ENCODE data around the gene CBX5.
"Not testable (repeated sequence)": the region's sequence is repeated elsewhere in the genome, so short reads cannot be mapped to it uniquely, and the experiment has no call there.

Gene CBX5

DNA sequence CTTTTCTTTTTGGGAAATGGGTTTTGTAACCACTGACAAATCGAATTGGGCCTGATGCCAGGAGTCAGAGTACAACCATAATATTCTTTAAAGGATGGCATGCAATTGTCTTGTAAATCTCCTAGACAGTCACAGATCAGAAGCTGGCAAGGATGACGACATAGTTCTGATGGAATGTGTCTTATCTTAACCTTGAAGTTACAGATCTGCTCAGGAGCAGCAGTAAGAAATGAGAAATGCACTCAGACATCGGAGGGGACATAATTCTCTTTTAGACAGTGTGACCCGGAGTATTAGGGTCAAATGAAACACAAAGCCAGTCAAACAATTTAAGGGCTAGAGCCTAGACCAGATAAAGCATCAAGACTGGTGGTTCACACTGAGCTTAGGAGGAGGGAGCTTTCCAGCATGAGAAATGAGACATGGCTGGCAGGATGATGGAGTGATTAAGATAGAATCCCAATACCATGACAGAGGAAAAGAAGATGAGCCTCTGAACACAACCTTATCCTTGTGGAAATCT is 17.5 kb downstream of the CBX5 start:
- DNase-seq = no peak

GRCh38 chr12:54261815-54262402 is 18.0 kb downstream of the CBX5 start:
- DNase-seq = no peak

- DNase-seq = peak; percentile 71
Measured at GRCh38 chr12:54259194-54260011, 20.5 kb downstream of the CBX5 start.

DNA sequence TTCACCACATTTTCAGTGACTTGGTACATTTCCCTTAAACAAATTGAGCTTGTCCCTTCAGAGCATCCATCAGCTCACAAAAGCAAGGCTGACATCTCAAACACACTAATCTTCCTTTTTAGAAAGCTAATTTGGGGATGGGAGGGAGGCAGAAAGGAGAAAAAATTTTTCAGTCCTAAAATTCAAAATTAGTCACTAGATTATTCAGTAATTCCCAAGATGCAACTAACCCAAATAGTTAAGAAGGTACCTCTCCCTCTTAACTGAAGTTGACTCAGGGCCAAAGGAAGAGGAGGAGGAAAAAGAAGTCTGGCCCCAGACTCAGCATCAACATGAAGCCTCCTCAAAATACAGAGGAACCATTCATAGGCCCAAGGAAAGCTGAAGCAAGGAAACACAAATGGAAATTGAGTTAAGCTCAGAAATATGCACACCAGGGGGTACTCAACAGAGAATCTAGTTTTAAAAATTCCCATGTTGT is 21.7 kb downstream of the CBX5 start:
- no peak for DNase-seq

DNA sequence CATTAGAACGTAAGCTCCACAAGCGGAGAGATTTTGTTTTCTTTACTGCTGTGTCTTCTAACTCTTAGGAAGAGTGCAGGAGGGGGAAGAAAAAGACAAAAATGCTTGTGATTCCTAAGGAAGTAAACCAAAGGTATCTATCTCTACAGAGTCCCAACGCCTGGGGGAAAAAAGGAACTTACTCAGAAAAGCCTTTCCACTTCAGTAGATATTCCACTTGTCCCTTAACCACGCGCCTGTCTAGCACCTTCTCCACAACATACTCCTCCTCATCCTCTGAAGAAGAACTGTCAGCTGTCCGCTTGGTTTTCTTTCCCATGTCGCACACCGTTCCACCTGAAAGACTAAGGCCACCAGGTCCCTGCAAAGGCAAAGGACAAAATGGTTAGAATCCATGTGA is 22.6 kb downstream of the CBX5 start:
- DNase-seq = no peak

DNA sequence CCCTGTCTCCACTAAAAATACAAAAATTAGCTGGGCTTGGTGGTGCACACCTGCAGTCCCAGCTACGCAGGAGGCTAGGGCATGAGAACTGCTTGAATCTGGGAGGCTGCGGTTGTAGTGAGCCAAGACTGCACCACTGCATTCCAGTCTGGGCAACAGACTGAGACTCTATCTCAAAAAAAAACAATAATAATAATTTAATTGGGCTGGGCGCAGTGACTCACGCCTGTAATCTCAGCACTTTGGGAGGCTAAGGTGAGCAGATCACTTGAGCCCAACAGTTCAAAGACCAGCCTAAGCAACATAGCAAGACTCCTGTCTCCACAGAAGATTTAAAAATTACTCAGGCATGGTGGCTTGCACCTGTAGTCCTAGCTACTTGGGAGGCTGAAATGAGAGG is 26.7 kb downstream of the CBX5 start:
- DNase-seq = no peak

- no peak for DNase-seq
Measured at GRCh38 chr12:54251667-54252284, 28.1 kb downstream of the CBX5 start.

- DNase-seq = no peak
Measured at GRCh38 chr12:54249489-54249888, 30.4 kb downstream of the CBX5 start.

DNA sequence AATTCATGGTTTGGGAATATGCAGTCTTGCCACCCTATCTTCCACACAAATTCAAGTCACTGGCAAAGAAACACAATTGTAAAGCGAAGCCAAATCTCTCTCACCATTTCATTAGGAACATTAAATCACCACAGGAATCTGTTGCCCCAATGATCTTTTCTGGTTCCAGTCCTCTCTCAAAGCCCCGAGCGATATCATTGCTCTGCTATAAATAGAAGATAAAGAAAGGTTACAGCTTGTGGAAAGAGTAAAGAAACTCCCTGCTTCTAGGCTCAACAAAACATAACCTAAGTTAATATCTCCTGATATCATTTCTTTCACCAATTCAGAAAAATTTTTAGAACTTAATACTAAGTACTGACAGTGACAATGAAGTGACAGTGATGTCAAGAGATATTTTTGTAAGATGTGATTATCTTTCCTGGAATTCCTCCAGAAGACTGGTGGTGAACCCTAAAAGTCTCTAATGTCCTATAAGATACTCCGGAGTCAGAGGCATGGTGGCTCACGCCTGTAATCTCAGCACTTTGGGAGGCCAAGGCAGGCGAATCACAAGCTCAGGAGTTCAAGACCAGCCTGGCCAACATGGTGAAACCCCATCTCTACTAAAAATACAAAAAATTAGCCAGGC is 33.8 kb downstream of the CBX5 start:
- no peak for DNase-seq

DNA sequence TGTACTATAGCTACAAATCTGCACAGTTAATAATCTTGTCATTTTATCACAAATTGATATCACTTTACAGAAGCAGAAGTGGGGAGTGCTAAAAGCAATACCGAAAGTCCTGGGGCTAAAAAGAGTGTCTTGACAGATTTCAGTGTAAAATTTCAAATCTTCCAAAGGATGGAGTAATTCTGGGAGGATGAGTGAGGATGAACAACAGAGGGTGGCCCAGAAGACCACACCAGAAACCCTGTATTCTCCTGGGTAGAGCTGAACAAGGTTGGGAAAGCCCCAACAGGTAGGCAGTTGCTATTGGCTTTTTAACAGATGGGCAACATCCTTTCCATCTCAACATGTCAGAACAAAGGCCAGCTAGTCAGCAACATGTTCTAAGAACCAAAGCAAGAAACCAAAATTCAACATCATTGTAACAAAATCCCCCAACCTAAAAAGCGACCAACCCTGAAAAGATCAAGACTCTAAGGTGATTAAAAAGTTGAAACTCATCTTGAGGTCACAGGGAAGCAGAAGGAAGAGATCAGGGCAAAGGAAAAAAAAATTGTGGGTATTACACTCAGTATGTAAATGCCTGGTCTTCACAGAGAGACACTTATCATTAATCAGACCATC is 38.8 kb downstream of the CBX5 start:
- DNase-seq = no peak

GRCh38 chr12:54240129-54240528 is 39.8 kb downstream of the CBX5 start:
- DNase-seq = no peak

- DNase-seq = no peak
Measured at GRCh38 chr12:54239620-54240019, 40.3 kb downstream of the CBX5 start.

DNA sequence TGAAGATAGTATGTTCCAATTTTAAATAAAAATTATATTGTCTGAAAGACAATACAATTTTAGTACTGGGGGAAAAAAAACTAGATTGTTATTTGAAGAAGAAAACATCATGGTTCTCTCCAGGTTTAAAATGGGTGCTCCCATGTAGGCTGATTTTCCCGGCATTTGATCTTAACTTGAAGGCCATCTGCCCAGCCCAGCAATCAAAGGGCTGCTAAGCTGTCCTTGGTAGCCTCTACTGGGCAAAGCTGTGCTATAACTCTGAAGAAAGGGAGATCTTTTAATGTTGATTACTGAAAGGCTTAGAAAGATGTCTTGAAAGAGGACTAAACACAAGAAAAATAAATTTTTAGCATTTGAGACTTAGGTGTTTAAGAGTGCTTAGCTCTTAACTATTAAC is 41.4 kb downstream of the CBX5 start:
- no peak for DNase-seq

GRCh38 chr12:54232790-54233189 is 47.1 kb downstream of the CBX5 start:
- no peak for DNase-seq

DNA sequence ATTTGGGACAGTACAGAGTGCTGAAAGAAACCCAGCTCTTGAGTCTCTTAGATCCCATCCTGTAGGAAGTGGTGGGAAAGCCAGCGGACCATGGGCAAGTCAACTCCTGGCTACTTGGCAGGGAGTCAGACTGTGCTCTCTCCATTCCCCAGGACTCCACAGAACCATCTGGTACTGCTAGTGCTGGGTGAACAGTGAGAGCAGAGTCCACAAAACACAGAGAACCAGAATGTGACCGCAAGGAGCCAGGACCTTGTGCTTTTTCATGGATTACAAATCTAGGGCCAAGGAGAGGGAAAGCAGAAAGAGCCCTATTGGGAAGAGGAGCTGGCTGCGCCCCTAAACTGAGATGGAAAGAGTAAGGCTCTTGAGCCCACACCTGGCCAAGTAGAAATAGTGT is 48.7 kb downstream of the CBX5 start:
- DNase-seq = not testable (repeated sequence)

GRCh38 chr12:54230555-54230954 is 49.4 kb downstream of the CBX5 start:
- no peak for DNase-seq

- DNase-seq = no peak
Measured at GRCh38 chr12:54229624-54230212, 50.2 kb downstream of the CBX5 start.

DNA sequence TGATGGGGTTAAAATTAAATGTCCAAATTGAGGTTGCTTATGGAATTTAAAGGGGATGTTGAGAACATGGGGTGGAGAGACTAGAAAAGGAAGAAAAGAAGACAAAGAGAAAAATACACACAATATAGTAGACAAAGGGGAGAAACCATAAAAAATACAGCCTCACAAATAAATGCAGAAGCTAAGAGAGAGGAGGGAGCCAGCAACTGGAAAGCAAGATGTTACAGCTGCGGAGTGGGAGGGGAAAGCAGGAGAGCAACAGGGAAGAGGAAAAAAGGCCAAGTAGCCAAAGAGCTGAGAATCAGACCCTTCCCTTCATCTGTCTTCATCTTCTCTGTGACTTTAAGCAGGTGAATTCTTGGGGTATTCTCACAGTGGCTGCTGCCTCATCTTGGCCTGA is 51.5 kb downstream of the CBX5 start:
- no peak for DNase-seq

DNA sequence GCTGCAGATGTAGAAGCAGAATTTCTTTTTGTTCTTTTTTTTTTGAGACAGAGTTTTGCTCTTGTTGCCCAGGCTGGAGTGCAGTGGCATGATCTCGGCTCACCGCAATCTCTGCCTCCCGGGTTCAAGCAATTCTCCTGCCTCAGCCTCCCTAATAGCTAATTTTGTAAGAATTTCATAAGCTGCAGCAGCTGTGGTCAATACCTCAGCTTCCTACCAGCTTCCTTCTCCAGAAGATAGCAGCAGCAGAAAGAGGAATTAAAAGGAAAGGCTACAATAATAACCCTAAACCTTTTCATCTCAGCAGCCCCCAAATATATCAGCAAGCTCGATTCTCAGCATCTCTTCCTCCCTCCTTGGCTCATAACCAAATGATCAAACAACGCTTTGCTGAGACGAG is 52.0 kb downstream of the CBX5 start:
- DNase-seq = not testable (repeated sequence)

- DNase-seq = no peak
Measured at GRCh38 chr12:54227376-54227775, 52.5 kb downstream of the CBX5 start.

DNA sequence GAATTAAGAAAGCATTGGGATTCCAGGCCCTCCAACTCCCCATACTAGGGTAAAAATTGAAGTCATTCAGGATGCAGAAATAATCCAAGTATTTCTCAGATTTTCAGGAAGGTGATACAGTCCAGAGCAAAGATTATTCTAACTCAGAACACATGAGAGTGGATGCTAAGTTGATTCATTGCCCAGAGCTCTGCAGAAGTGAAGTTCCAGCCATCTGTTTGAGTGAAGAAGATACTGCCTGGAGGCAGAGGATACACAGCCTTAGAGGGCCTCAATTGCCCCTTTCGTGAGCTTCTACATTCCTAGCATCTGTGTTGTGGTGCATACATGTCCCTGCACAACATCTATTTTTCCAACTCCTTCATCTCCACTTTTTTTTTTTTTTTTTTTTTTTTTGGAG is 54.3 kb downstream of the CBX5 start:
- no peak for DNase-seq

DNA sequence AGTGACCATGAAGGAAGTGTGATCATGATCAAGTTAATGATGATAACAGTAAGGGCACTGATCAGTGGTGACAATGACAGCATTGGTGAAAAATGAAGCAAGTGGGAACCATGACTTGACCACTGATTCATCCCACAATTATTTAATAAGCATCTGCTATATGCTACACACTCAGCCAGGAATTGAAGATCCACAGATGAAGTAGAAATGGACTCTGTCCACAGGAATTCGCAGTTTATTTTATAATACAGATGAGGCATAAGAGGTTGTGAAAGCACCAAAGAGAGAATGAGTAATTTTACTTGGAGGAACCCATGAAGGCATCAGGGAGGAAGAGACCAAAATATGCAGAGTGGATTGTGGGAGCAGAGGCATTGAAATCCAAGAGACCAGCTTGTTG is 57.3 kb downstream of the CBX5 start:
- DNase-seq = no peak
